Mesothelial cell of epicardium (in vitro differentiated cells): ENCODE measurements around the gene CATSPER3. TPM values are rescaled to one million over a fixed set of nuclear protein-coding genes. Genes with fewer than 3 reads are reported as not detected.

Experiments
- DNase-seq, 2 experiments: peaks; one replicate each; pipeline ENCODE4 v3.0.0; 2021; ENCODE audit warnings: low spot score in 2 of 2; ENCODE audit not compliant: unreplicated experiment in 2 of 2
- H3K27ac Mint-ChIP-seq: 2 replicates; pipeline ENCODE4 v1.8.0; 2021; ENCODE audit warnings: mixed read lengths
- H3K27me3 Mint-ChIP-seq: 2 replicates; pipeline ENCODE4 v1.8.0; 2021; ENCODE audit warnings: low read depth, mixed read lengths
- H3K36me3 Mint-ChIP-seq: 2 replicates; pipeline ENCODE4 v1.8.0; 2021; ENCODE audit warnings: mixed read lengths
- H3K4me1 Mint-ChIP-seq: 2 replicates; pipeline ENCODE4 v1.8.0; 2021; ENCODE audit warnings: mixed read lengths
- H3K4me3 Mint-ChIP-seq: 2 replicates; pipeline ENCODE4 v1.8.0; 2021; ENCODE audit warnings: mild to moderate bottlenecking, moderate library complexity, mixed read lengths
- H3K9me3 Mint-ChIP-seq: 2 replicates; pipeline ENCODE4 v1.8.0; 2021; ENCODE audit warnings: mixed read lengths
- CTCF ChIP-seq: fragments of 200-600 bp; sonication (generic); IDR thresholded peaks from one replicate; pipeline ENCODE4 v1.5.0; 2021; ENCODE audit warnings: antibody characterized with exemption; ENCODE audit not compliant: unreplicated experiment
- total RNA-seq: library from RNA; stranded (reverse); gene quantifications from 3 replicates; pipeline ENCODE4 v1.2.1, GENCODE V29; 2021

The CATSPER3 gene
- total RNA-seq, 1 donor from 2014 or later = 1.5 TPM

GRCh38 chr5:134958755-134959154, 9.0 kb upstream of the CATSPER3 start:
- Mint-ChIP-seq H3K9me3 (peaks cover 12% of the 10 kb centered on the region), H3K4me1 (no peaks in the 10 kb centered on the region), H3K36me3 (peaks cover 15% of the 10 kb centered on the region), H3K27me3 (no peaks in the 10 kb centered on the region), H3K27ac (no peak overlapping the region), H3K4me3 (no peak overlapping the region)
- no peak for DNase-seq
- no peak for TF ChIP-seq CTCF

- TF ChIP-seq CTCF = no peak
Measured at GRCh38 chr5:134963098-134963497, 4.6 kb upstream of the CATSPER3 start.

GRCh38 chr5:134964359-134965270, 3.1 kb upstream of the CATSPER3 start:
- no peak overlapping the region for H3K4me3 Mint-ChIP-seq
- peaks cover 10% of the 10 kb centered on the region for H3K36me3 Mint-ChIP-seq
- TF ChIP-seq CTCF = no peak
- no peaks in the 10 kb centered on the region for H3K27me3 Mint-ChIP-seq
- no peaks in the 10 kb centered on the region for H3K9me3 Mint-ChIP-seq
- DNase-seq = no peak
- H3K27ac Mint-ChIP-seq = no peak overlapping the region
- H3K4me1 Mint-ChIP-seq = peaks cover 17% of the 10 kb centered on the region

More at GRCh38 chr5:134963098-134963497, 4.6 kb upstream of the CATSPER3 start:
- no peak for DNase-seq
- Mint-ChIP-seq H3K27me3 (no peaks in the 10 kb centered on the region), H3K27ac (peak overlapping the region; percentile 61), H3K4me3 (no peak overlapping the region), H3K4me1 (peaks cover 7% of the 10 kb centered on the region), H3K36me3 (peaks cover 9% of the 10 kb centered on the region), H3K9me3 (no peaks in the 10 kb centered on the region)

- Mint-ChIP-seq H3K4me1 (peaks cover 17% of the 10 kb centered on the region), H3K36me3 (peaks cover 9% of the 10 kb centered on the region), H3K4me3 (no peak overlapping the region), H3K27ac (no peak overlapping the region), H3K27me3 (no peaks in the 10 kb centered on the region), H3K9me3 (no peaks in the 10 kb centered on the region)
- no peak for DNase-seq
- TF ChIP-seq CTCF = no peak
Measured at GRCh38 chr5:134965271-134965825, 2.4 kb upstream of the CATSPER3 start.

- Mint-ChIP-seq H3K36me3 (peaks cover 9% of the 10 kb centered on the region), H3K9me3 (no peaks in the 10 kb centered on the region), H3K4me1 (peaks cover 20% of the 10 kb centered on the region), H3K27ac (no peak overlapping the region), H3K4me3 (no peak overlapping the region), H3K27me3 (no peaks in the 10 kb centered on the region)
- TF ChIP-seq CTCF = no peak
- DNase-seq = no peak
Measured at GRCh38 chr5:134968055-134968454, 348 bp downstream of the CATSPER3 start.
